IPS-18a (cell line): Measurements from ENCODE around the gene PABPN1L.

Source experiments
- H3K27ac ChIP-seq: one replicate; pipeline ENCODE4 v1.5.1; 2013; ENCODE audit warnings: low read length
- H3K27me3 ChIP-seq: one replicate; pipeline ENCODE4 v1.6.1; 2013; ENCODE audit warnings: mild to moderate bottlenecking, low read length; ENCODE audit not compliant: control insufficient read depth, insufficient read depth
- H3K36me3 ChIP-seq: one replicate; pipeline ENCODE4 v1.6.1; 2013; ENCODE audit warnings: low read depth, low read length; ENCODE audit not compliant: control insufficient read depth
- H3K4me1 ChIP-seq: one replicate; pipeline ENCODE4 v1.6.1; 2013; ENCODE audit warnings: low read depth, low read length; ENCODE audit not compliant: control insufficient read depth
- H3K4me3 ChIP-seq: one replicate; pipeline ENCODE4 v1.5.1; 2013; ENCODE audit warnings: low read length
- H3K9ac ChIP-seq: one replicate; pipeline ENCODE4 v1.6.1; 2013; ENCODE audit warnings: mild to moderate bottlenecking, low read length, moderate library complexity
- H3K9me3 ChIP-seq: one replicate; pipeline ENCODE4 v1.6.1; 2013; ENCODE audit warnings: low read depth, low read length; ENCODE audit not compliant: control insufficient read depth

Gene PABPN1L

GRCh38 chr16:88839745-88840599 is 26.5 kb downstream of the PABPN1L start:
- Histone ChIP-seq H3K27me3 (no peaks in the 10 kb centered on the region), H3K27ac (no peak overlapping the region), H3K9me3 (no peaks in the 10 kb centered on the region), H3K36me3 (no peaks in the 10 kb centered on the region), H3K4me3 (no peak overlapping the region), H3K4me1 (no peaks in the 10 kb centered on the region), H3K9ac (no peak overlapping the region)

GRCh38 chr16:88839026-88839529 is 27.4 kb downstream of the PABPN1L start:
- no peaks in the 10 kb centered on the region for H3K36me3 ChIP-seq
- H3K4me3 ChIP-seq = no peak overlapping the region
- no peak overlapping the region for H3K27ac ChIP-seq
- H3K9ac ChIP-seq = no peak overlapping the region
- no peaks in the 10 kb centered on the region for H3K9me3 ChIP-seq
- no peaks in the 10 kb centered on the region for H3K4me1 ChIP-seq
- H3K27me3 ChIP-seq = no peaks in the 10 kb centered on the region

GRCh38 chr16:88838566-88838965 is 27.9 kb downstream of the PABPN1L start:
- Histone ChIP-seq H3K4me3 (no peak overlapping the region), H3K9ac (no peak overlapping the region), H3K27me3 (no peaks in the 10 kb centered on the region), H3K36me3 (no peaks in the 10 kb centered on the region), H3K27ac (no peak overlapping the region), H3K9me3 (no peaks in the 10 kb centered on the region), H3K4me1 (no peaks in the 10 kb centered on the region)

DNA sequence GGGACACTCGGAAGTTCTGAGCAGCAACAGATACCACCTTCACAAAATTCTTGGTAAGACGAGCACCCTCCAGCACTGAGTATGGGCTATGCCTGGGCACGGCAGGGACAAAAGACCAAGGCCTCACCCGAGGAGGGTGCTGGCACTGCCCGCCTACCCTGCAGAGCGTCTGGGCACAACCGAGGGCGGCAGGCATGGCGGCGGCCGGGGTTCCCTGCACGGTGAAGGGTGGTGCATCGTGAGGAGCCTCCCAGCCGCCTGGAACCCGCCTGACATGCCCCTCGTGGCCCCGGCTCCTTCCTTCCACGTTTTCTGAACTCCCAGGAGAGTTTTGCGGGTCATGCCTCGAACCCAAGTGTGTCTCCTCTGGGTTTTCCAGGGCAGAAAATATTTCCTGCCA is 28.7 kb downstream of the PABPN1L start:
- no peak overlapping the region for H3K9ac ChIP-seq
- no peak overlapping the region for H3K27ac ChIP-seq
- H3K4me1 ChIP-seq = no peaks in the 10 kb centered on the region
- no peaks in the 10 kb centered on the region for H3K9me3 ChIP-seq
- H3K36me3 ChIP-seq = no peaks in the 10 kb centered on the region
- no peak overlapping the region for H3K4me3 ChIP-seq
- H3K27me3 ChIP-seq = no peaks in the 10 kb centered on the region

DNA sequence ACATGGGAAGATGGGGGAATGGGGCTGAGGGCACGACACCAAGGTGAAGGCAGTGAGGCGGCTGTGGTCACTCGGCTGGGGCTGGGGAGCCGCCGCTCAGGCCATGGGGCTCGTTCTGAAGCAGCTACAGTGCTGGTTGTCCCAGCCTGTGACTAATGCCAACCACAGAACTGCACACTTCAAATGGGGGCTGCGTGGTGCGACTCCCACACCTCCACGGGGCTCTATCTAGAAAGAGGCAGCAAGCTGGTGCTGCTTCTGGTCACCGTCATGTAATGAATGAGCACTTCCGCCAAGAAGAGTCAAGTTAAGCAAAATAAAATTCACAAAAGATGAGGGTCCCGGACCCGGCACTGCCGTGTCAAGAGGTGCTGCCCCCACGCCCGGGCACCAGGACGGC is 29.7 kb downstream of the PABPN1L start:
- H3K9ac ChIP-seq = no peak overlapping the region
- no peak overlapping the region for H3K27ac ChIP-seq
- no peak overlapping the region for H3K4me3 ChIP-seq
- no peaks in the 10 kb centered on the region for H3K4me1 ChIP-seq
- H3K27me3 ChIP-seq = no peaks in the 10 kb centered on the region
- H3K9me3 ChIP-seq = no peaks in the 10 kb centered on the region
- no peaks in the 10 kb centered on the region for H3K36me3 ChIP-seq

- Histone ChIP-seq H3K27me3 (no peaks in the 10 kb centered on the region), H3K4me3 (no peak overlapping the region), H3K9ac (no peak overlapping the region), H3K9me3 (no peaks in the 10 kb centered on the region), H3K27ac (no peak overlapping the region), H3K4me1 (no peaks in the 10 kb centered on the region), H3K36me3 (no peaks in the 10 kb centered on the region)
Measured at GRCh38 chr16:88835818-88836217, 30.6 kb downstream of the PABPN1L start.

- Histone ChIP-seq H3K9me3 (no peaks in the 10 kb centered on the region), H3K36me3 (no peaks in the 10 kb centered on the region), H3K4me3 (no peak overlapping the region), H3K27ac (no peak overlapping the region), H3K4me1 (no peaks in the 10 kb centered on the region), H3K27me3 (no peaks in the 10 kb centered on the region), H3K9ac (no peak overlapping the region)
Measured at GRCh38 chr16:88835383-88835782, 31.1 kb downstream of the PABPN1L start.

- no peaks in the 10 kb centered on the region for H3K9me3 ChIP-seq
- no peaks in the 10 kb centered on the region for H3K4me1 ChIP-seq
- no peak overlapping the region for H3K9ac ChIP-seq
- H3K4me3 ChIP-seq = no peak overlapping the region
- H3K27ac ChIP-seq = no peak overlapping the region
- H3K36me3 ChIP-seq = no peaks in the 10 kb centered on the region
- no peaks in the 10 kb centered on the region for H3K27me3 ChIP-seq
Measured at GRCh38 chr16:88834670-88835069, 31.8 kb downstream of the PABPN1L start.

DNA sequence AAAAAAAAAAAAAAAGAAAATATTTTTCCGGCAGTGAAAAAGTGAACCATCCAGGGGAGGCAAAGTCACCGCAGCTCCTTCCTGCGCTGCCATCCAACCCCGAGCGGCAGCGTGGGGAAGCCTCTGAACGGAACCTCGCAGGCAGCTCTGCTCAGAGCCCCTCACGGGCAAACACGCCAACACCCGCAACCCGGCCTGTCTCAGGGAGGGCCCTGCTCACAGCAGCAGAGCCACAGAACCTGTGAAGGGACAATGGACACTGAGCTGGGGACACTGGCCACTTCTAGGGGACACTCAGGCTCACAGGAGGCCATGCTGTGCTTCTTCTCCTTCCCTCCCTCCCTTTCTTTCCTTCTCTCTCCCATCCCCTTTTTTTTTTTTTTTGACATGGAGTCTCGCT is 33.4 kb downstream of the PABPN1L start:
- no peak overlapping the region for H3K4me3 ChIP-seq
- no peaks in the 10 kb centered on the region for H3K36me3 ChIP-seq
- H3K9me3 ChIP-seq = no peaks in the 10 kb centered on the region
- H3K4me1 ChIP-seq = no peaks in the 10 kb centered on the region
- no peak overlapping the region for H3K9ac ChIP-seq
- no peaks in the 10 kb centered on the region for H3K27me3 ChIP-seq
- H3K27ac ChIP-seq = no peak overlapping the region

DNA sequence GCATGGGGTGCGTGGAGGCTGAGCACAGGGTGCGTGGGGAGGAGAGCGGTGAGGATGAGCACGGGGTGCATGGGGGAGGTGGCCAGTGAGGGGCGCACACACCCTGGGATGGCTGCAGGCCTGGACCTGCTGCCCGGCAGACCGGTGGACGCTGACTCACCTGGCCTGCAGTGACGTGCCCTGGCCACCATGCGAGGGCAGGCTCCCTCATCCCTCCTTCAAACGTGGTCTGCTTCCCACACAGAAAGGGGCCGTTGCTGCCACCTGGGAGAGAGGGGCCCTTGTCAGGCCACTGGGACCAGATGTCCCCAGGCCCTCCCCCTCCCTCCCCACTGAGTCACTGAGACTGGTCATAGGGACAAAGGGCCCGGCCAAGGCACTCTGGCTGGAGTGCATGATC is 34.6 kb downstream of the PABPN1L start:
- Histone ChIP-seq H3K4me1 (no peaks in the 10 kb centered on the region), H3K36me3 (no peaks in the 10 kb centered on the region), H3K27ac (no peak overlapping the region), H3K9me3 (no peaks in the 10 kb centered on the region), H3K27me3 (no peaks in the 10 kb centered on the region), H3K4me3 (no peak overlapping the region), H3K9ac (no peak overlapping the region)

GRCh38 chr16:88830783-88831182 is 35.7 kb downstream of the PABPN1L start:
- Histone ChIP-seq H3K4me1 (no peaks in the 10 kb centered on the region), H3K36me3 (no peaks in the 10 kb centered on the region), H3K4me3 (no peak overlapping the region), H3K27ac (no peak overlapping the region), H3K9me3 (no peaks in the 10 kb centered on the region), H3K9ac (no peak overlapping the region), H3K27me3 (no peaks in the 10 kb centered on the region)

DNA sequence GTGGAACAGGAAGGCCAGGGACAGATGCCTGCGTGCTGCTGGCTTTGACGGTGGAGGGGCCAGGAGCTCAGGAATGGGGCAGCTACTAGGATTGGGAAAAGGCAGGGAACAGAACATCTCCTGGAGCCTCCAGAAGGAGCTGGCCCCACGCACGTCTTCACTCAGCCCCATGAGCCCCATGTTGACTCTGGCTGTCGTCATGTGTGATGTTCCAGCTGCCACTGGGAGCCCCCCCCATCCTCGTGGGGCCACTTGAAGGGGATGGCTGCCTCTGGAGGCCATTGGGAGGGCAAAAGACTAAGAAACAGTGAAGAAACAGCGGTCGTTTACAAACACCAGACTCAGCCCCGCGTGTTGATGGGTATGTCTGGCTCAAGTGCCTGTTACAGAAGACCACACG is 36.2 kb downstream of the PABPN1L start:
- Histone ChIP-seq H3K9ac (no peak overlapping the region), H3K4me3 (no peak overlapping the region), H3K27me3 (no peaks in the 10 kb centered on the region), H3K4me1 (no peaks in the 10 kb centered on the region), H3K27ac (no peak overlapping the region), H3K9me3 (no peaks in the 10 kb centered on the region), H3K36me3 (no peaks in the 10 kb centered on the region)
